Suprapubic skin (tissue), 4 donors: ENCODE results near the gene PPAT. TPM values are rescaled to one million over a fixed set of nuclear protein-coding genes. Genes with fewer than 3 reads are reported as not detected.

Experiments
- DNase-seq, 2 donors: peaks; one replicate each; pipeline ENCODE4 v3.0.0-alpha.2; 2019; ENCODE audit warnings: low spot score in 2 of 2
- H3K27ac ChIP-seq: fragments of 200-600 bp; sonication (generic); one replicate; pipeline ENCODE4 v1.5.1; 2019
- H3K27me3 ChIP-seq: fragments of 200-600 bp; sonication (generic); one replicate; pipeline ENCODE4 v1.5.1; 2019
- H3K36me3 ChIP-seq: fragments of 200-600 bp; sonication (generic); one replicate; pipeline ENCODE4 v1.5.1; 2019
- H3K4me1 ChIP-seq: fragments of 200-600 bp; sonication (generic); one replicate; pipeline ENCODE4 v1.5.1; 2019
- H3K4me3 ChIP-seq: fragments of 200-600 bp; sonication (generic); one replicate; pipeline ENCODE4 v1.5.1; 2019; ENCODE audit warnings: mild to moderate bottlenecking
- H3K9me3 ChIP-seq: fragments of 200-600 bp; sonication (generic); one replicate; pipeline ENCODE4 v1.5.1; 2019
- EP300 ChIP-seq: sonication (generic); formaldehyde crosslinking; IDR thresholded peaks from one replicate; pipeline ENCODE4 v1.6.1; 2017; ENCODE audit warnings: antibody characterized with exemption
- POLR2A ChIP-seq, 2 donors: fragments of 450-650 bp; IDR thresholded peaks; one replicate each; pipeline ENCODE4 v1.6.1; 2017; ENCODE audit warnings: antibody characterized with exemption in 2 of 2, mild to moderate bottlenecking in 2 of 2, moderate library complexity in 2 of 2
- POLR2AphosphoS5 ChIP-seq, 3 donors: sonication (generic); formaldehyde crosslinking; IDR thresholded peaks; one replicate each; pipeline ENCODE4 v1.6.1; 2017; ENCODE audit warnings: antibody characterized with exemption in 3 of 3
- WGBS: methylation state at CpG from one replicate; pipeline ENCODE4 v1.1.5; 2018; 5-methylcytosine and 5-hydroxymethylcytosine counted together
- total RNA-seq, 4 donors: library from RNA; depleted of rRNA; stranded (reverse); fragments of >200 nt; gene quantifications; one replicate each; pipeline ENCODE4 v1.1.0, GENCODE V29; 2016
- TF ChIP-seq, protein P1 (sequence below), 2 donors: fragments of 200-600 bp in 1 of 2; fragments of 450-650 bp in 1 of 2; sonication (generic) in 1 of 2; IDR thresholded peaks; one replicate each; pipeline ENCODE4 v1.5.1; 2016 to 2019; ENCODE audit warnings: antibody characterized with exemption in 2 of 2, mild to moderate bottlenecking in 1 of 2, moderate library complexity in 1 of 2

PPAT gene
- total RNA-seq, 4 donors from 2014 or later: 7.1 to 10.0 (median 7.7) TPM

DNA sequence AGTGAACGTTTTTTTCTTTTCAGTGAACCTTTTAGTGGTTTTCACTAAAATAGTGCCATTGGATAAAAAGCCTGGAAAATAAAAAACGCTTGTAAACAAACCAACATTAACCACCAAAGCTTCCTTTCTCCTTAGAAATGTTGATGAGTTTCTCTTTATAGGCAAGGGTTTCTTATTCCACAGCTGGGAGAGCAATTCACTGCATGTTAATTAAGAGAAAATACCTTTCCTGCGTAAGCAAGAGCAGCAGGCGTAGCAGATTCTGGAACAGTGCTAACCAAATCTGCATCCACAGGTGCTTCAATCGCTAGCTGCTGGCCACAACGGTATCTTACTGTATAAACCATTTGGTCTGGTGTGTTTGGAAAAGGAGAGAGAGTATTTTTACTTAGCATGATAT, 34.9 kb downstream of the PPAT start:
- DNase-seq: no peak
- Histone ChIP-seq H3K4me1 (no peaks in the 10 kb centered on the region), H3K27ac (no peak overlapping the region), H3K9me3 (no peaks in the 10 kb centered on the region), H3K36me3 (peaks cover 22% of the 10 kb centered on the region), H3K27me3 (no peaks in the 10 kb centered on the region), H3K4me3 (no peak overlapping the region)
- WGBS: 85% methylated on average over 6 of the region's 6 CpGs
- no peak for TF ChIP-seq POLR2A (IDR thresholded peaks at IDR 0.05)
- TF ChIP-seq, protein P1, sequence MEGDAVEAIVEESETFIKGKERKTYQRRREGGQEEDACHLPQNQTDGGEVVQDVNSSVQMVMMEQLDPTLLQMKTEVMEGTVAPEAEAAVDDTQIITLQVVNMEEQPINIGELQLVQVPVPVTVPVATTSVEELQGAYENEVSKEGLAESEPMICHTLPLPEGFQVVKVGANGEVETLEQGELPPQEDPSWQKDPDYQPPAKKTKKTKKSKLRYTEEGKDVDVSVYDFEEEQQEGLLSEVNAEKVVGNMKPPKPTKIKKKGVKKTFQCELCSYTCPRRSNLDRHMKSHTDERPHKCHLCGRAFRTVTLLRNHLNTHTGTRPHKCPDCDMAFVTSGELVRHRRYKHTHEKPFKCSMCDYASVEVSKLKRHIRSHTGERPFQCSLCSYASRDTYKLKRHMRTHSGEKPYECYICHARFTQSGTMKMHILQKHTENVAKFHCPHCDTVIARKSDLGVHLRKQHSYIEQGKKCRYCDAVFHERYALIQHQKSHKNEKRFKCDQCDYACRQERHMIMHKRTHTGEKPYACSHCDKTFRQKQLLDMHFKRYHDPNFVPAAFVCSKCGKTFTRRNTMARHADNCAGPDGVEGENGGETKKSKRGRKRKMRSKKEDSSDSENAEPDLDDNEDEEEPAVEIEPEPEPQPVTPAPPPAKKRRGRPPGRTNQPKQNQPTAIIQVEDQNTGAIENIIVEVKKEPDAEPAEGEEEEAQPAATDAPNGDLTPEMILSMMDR (IDR thresholded peaks at IDR 0.05): no peak
- no peak for TF ChIP-seq EP300
- no peak for TF ChIP-seq POLR2AphosphoS5 (IDR thresholded peaks at IDR 0.05)

DNA sequence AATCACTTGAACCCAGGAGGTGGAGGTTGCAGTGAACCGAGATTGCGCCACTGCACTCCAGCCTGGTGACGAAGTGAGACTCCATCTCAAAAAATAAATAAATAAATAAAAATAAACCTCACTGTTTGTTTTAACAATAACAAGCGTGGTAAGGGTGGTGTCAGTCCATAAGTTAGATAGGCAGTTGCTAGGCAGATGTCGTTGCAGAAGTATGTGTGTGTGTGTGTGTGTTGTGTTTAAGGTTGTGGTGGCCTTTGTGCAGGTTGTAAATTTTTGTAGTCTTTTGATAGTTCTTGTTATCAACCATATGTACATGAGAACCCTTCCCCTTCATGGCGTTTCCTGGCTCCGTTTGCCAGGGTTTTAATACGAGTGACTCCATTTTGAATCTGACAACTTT, 44.1 kb downstream of the PPAT start:
- H3K27me3 ChIP-seq: no peaks in the 10 kb centered on the region

DNA sequence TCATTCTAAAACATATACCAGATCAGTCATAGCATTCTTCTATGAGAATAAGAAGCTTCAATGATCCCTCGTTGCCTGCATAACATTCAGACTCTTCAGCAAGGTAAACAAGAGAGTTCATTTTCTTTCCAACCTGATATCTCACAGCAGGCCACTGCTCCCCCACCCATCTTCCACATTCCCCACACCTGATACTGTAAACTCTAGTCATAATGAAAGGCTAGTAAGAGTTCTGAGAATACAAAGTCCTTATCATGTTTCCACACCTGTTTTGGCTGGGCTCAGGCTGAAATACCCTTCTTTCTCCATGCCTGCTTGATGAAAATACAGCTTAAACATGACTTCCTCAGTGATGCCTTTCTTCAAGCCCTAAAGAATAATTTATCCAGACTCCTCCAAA, 45.9 kb downstream of the PPAT start:
- H3K4me1 ChIP-seq: peaks cover 17% of the 10 kb centered on the region
- H3K27me3 ChIP-seq: no peaks in the 10 kb centered on the region
- WGBS: 61% methylated on average over 1 of the region's 1 CpG
- no peaks in the 10 kb centered on the region for H3K9me3 ChIP-seq
- H3K4me3 ChIP-seq: no peak overlapping the region
- no peak for TF ChIP-seq POLR2AphosphoS5 (IDR thresholded peaks at IDR 0.05)
- no peak for TF ChIP-seq EP300
- no peak for TF ChIP-seq POLR2A (IDR thresholded peaks at IDR 0.05)
- TF ChIP-seq, protein P1 (IDR thresholded peaks at IDR 0.05): no peak
- no peaks in the 10 kb centered on the region for H3K36me3 ChIP-seq
- no peak overlapping the region for H3K27ac ChIP-seq
- no peak for DNase-seq

More for the DNA sequence above, 44.1 kb downstream of the PPAT start:
- TF ChIP-seq EP300 (no peak), POLR2A (IDR thresholded peaks at IDR 0.05) (no peak), POLR2AphosphoS5 (IDR thresholded peaks at IDR 0.05) (no peak)
- TF ChIP-seq, protein P1 (IDR thresholded peaks at IDR 0.05): no peak
- no peak for DNase-seq
- H3K27ac ChIP-seq: no peak overlapping the region
- peaks cover 1% of the 10 kb centered on the region for H3K36me3 ChIP-seq
- WGBS: 92% methylated on average over 8 of the region's 8 CpGs
- H3K4me1 ChIP-seq: peaks cover 16% of the 10 kb centered on the region
- no peak overlapping the region for H3K4me3 ChIP-seq
- no peaks in the 10 kb centered on the region for H3K9me3 ChIP-seq

DNA sequence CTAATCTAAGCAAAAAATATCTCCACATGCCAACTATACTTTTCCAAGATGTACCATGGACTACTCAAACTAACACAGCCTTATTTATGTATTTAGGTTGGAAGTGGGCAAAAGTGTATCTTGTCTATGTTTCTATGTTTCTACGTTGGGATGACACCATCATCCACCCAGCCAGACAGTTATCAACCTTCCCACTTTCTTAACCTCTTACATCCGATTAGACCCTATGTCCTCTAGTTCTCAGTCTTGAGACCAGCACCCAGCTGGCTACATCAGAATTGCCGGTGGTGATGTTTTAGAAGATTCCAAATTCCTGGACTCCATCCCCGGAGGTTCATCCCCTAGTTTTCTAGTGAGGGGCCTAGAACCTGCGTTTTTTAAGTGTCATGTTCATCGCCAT, 47.1 kb downstream of the PPAT start:
- Histone ChIP-seq H3K4me3 (peak overlapping the region; percentile 83), H3K4me1 (peaks cover 17% of the 10 kb centered on the region), H3K27ac (peak overlapping the region; percentile 96), H3K36me3 (no peaks in the 10 kb centered on the region), H3K27me3 (no peaks in the 10 kb centered on the region), H3K9me3 (no peaks in the 10 kb centered on the region)
- WGBS: 24% methylated on average over 6 of the region's 6 CpGs
- TF ChIP-seq, protein P1 (IDR thresholded peaks at IDR 0.05): no peak
- no peak for TF ChIP-seq POLR2AphosphoS5 (IDR thresholded peaks at IDR 0.05)
- TF ChIP-seq POLR2A (IDR thresholded peaks at IDR 0.05): no peak
- no peak for TF ChIP-seq EP300
- DNase-seq: no peak

DNA sequence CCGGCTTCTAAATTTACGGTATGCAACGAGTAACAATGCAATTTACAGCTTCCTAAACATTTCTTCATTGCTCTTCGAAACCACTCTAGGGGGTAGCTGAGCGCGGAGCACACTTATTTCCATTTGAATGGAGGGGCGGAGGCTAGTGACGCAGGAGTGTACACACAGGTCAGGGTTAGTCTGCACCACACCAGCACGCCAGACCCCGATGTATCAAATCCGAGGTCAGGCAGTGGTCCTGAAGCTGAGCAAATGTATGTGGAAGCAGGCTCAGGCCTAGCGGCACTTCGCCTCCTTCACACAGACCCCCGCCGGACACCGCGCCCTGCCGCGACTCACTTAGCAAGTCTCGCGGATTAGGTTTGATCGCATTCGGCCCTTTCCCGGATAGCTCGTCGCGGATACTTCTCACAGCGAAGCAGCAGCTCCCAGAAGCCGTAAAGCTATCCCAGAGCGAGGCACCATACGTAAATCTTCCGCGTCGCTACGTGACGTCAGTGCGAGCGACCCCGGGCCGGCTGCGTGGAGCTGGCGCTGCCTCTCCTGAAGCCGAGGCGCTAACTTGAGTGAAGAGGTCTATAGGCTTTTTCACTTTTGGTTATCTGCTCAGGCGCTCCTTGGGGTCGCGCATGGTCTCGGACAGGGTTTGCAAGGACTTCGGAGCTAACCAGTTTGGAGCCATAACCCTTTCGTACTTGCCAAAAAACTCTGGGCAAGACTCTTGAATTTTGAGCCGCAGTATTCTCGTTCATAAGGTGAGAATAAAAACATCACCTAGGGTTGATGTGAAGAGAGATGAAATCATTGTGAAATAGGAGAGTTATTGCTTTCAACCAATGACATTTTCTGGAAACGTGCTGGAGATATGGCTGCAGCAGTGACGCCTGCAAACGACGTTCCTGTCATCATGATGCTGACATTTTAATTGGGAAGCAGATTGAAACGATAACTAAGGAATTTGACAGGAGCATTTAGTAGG, 48.1 kb downstream of the PPAT start, which contains the start of gene AASDH:
TSS of gene AASDH (minus strand) at position 469 of the 979 bp plus-strand sequence. CDS start 3,192 bp downstream, outside the sequence.
- under 1% methylated on average over 22 of the region's 57 CpGs for WGBS
- H3K4me3 ChIP-seq: peak within 1 kb of the TSS; percentile 83

More for the DNA sequence above, 48.1 kb downstream of the PPAT start, which contains the start of gene AASDH:
- peak within 1 kb of the TSS; percentile 96 for H3K27ac ChIP-seq
- peak; percentile 94 to 95 for DNase-seq
- H3K27me3 ChIP-seq: no peaks in the 10 kb centered on the region
- H3K36me3 ChIP-seq: no peaks in the 10 kb centered on the region
- H3K9me3 ChIP-seq: no peaks in the 10 kb centered on the region
- TF ChIP-seq, protein P1 (IDR thresholded peaks at IDR 0.05): no peak
- TF ChIP-seq POLR2AphosphoS5 (IDR thresholded peaks at IDR 0.05) (peak; percentile 57 to 96 (median 65)), POLR2A (IDR thresholded peaks at IDR 0.05) (peak in 1 of 2 donors; percentile 51), EP300 (no peak)
- H3K4me1 ChIP-seq: peaks cover 17% of the 10 kb centered on the region
